Activated CD4-positive, alpha-beta T cell treated with anti-CD3 and anti-CD28 coated beads for 24 hours (primary cell): ENCODE measurements around the gene PPP2R5C.
"Not testable (repeated sequence)": the region's sequence is repeated elsewhere in the genome, so short reads cannot be mapped to it uniquely, and the experiment has no call there.

ENCODE experiments used
- DNase-seq, 2 donors: peaks; one replicate each; pipeline ENCODE4 v3.0.0-alpha.2; 2020; ENCODE audit warnings: low read depth in 2 of 2

PPP2R5C gene

DNA sequence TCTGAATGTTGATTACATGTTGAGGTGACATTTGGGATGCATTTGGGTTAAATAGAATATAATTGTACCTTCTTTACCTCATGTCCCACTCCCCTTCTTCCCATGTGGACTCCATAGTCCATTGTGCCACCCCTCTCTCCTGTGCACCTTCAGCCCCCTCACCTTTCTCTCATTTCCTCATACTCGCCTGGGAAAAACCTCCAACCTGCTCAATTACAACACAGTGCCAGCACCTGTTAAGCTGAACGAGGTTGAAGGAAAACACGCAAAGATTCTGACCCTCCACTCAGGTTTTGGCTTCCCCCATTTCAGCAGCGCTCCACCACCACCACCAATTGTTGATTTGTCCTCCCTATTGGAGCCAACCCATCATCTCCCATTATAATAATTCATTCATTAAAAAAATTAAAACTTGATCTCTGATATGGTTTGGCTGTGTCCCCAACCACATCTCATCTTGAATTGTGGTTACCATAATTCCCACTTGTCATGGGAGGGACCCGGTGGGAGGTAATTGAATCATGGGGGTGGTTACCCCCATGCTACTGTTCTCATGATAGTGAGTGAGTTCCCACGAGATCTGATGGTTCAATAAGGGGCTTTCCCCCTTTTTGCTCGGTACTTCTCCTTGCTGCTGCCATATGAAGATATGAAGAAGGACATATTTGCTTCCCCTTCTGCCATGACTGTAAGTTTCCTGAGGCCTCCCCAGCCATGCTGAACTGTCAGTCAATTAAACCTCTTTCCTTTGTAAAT is 33.7 kb upstream of the PPP2R5C start:
- no peak for DNase-seq

DNA sequence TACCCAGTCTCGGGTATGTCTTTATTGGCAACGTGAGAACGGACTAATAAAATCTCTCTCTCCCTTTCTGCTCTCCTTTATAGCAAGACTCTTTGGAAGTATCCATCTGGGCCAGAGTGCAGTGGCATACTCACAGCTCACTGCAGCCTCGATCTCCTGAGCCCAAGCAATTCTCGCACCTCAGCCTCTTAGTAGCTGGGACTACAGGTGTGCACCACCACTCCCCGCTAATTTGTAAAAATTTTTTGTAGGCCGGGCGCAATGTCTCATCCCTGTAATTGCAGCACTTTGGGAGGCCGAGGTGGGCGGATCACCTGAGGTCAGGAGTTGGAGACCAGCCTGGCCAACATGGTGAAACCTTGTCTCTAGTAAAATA is 33.2 kb upstream of the PPP2R5C start:
- DNase-seq = no peak

DNA sequence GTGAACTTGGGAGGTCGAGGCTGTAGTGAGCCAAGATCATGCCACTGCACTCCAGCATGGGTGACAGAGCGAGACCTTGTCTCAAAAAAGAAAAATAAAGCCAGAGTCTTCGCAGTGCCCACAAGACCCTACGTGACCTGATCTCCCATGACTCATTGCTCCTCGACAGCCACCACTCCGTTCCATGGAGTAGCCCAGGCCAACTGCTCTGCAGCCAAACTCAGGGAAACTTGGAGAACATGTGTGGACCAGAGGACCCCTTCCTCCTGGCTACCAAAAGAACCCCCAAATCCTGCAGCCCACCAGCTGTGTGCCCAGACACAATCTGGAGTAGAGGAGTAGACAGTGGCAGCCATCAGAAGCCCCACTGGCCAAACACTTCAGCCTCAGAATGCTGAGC is 32.1 kb upstream of the PPP2R5C start:
- DNase-seq = no peak

DNA sequence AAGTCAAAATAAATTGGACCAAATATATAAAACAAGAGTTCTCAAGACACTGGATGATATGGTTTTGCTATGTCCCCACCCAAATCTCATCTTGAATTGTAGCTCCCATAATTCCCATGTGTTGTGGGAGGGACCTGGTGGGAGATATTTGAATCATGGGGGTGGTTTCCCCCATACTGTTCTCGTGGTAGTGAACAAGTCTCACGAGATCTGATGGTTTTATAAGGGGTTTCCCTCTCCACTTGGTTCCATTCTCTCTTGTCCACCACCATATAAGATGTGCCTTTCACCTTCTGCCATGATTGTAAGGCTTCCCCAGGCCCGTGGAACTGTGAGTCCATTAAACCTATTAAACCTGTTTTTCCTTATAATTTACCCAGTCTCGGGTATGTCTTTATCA is 31.4 kb upstream of the PPP2R5C start:
- not testable (repeated sequence) for DNase-seq

DNA sequence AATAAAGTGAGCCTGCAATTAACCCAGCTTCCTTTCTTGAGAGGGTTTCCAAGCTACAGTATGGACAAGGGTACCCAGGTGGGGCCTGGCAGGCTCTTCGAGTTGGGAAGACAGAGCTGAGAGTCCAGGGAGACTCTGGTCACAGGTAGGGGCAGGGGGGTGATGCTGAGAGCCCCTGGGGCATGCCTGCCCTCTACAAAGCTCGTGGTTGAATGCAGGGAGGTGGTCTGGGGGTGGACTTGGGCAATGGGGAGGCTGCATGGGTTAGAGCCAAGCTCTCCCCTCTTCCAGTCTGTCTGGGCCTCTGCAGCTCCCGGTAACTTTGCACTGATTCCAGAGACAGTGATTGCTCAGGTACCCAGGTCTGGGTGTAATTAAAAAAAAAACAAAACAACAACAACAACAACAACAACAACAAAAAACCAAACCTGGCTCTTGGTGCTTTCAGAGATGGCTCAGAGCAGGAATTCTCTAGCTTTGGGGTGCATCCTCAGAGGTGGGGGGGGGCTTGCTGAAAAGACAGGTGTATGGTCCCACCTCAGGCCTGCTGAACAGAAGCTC is 30.8 kb upstream of the PPP2R5C start:
- no peak for DNase-seq

DNA sequence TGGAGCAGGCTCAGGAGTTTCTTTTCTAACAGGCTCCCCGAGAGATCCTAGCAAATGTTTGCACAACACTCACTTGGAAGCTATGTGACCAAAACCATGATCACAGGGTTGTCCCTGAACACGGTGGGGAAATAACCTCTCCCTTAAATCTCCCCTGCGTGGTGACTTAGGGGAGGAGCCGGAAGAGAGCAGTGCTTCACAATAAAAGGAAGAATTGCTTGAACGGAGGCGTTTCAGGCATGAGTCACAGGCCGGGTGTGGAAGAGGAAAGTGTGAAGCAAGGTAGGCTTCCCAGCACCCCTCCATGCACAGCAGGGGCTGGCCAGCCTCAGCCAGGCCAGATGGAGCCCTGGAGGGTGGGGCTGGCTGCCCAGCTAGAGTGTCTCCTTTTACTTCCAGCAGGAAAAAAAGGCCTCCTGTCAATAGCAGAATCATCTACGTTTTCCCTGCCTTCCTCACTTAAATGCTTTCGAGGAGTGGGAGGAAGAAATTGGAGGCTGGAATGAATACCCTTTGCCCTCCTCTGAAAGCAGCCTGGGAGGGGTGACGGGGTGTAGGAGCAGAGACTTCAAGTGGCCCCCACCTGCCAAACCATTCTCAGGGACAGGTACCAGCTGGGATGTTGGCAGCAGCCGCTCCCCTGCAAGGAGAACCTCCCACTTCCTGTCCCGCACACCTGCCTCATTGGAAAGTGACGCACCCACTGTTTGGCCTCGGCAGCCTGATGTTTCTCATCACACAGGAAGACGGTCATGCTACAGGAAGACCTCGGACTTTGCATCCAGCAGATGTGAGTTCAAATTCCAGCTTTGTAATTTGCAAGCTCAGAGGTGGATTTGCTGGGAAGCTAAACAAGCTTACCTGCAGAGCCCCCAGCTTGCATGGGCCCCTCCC is 30.1 kb upstream of the PPP2R5C start:
- peak; percentile 74 to 82 for DNase-seq

DNA sequence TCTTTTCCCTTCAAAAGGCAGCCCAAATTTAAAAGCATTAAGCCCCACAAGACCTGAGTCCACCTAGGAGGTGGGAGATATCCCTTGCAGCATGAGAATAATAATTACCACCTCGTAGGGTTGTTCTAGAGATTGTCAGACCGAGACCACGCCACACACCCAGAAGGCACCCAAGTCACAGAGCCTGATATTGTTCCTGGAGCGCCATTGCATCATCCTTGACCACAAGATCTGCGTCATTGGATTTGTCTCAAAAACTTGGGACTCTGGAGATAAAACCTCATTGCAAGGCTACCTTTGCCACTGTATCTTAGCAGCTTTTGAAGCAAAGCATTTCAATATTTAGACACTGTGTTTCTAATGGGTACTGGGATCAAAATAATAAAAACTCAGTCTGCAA is 29.4 kb upstream of the PPP2R5C start:
- no peak for DNase-seq

DNA sequence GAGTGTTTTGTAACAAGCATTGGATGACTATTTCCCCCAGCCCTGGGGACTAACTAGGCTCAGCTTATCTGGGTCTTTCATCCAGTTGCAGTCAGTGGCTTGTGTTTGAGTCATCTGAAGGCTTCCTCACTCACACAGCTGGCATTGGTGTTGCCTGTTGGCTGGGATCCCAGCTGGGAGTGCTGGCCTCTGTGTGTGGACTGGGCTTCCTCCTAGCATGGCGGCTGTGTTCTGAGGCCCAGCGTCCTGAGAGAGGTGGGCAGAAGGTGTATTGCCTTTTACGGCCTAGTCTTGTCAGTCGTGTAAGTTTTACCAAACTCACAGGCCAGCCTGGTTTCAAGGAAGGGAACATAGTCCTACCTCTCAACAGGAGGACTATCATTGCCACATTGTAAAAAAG is 28.3 kb upstream of the PPP2R5C start:
- DNase-seq = no peak

DNA sequence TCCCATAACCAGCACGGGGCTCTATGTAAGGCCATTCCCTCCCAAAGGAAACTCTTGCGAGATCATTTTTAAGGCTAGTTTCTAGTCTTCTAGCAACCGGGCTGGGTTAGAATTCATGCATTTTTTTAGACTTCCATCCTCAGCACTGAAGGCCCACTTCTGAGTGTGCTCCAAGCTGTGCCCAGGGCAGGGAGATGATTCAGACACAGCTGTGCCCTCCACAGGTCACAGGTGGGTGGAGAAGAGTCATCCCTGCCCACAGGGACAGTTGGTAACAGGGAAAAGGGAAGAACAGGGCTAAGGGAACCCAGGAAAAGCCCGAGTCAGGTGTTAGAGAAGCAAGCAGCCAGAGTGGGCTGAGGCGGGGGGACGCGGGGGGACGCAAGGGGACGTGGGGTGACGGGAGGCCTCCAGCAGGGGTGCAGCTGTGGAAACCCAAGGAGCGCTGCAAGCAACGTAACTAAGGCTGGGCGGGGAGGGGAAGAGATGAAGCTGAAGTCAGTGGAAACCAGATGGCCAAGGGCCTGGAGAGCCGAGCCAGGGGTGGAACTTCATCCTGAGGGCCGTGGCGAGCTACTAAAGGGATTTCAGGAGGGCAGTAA is 27.2 kb upstream of the PPP2R5C start:
- no peak for DNase-seq

DNA sequence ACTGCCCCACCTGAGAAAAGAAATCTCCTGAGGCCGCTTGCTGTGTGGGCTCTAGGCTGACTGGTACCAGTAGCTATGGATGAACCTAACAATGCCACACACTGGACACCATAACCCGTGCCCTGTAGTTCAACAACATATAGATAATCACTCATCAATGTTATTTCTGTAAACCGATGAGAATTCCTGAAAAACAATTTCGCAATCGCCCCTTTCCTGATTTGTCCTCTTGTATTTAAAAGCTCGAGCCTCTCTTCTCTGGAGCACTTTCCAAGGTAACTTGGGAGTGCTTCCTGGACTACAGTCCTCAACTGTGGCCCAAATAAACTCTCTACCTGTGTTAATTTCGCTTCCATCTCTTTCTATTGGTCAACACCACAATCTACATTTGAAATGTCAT is 26.1 kb upstream of the PPP2R5C start:
- DNase-seq = no peak

DNA sequence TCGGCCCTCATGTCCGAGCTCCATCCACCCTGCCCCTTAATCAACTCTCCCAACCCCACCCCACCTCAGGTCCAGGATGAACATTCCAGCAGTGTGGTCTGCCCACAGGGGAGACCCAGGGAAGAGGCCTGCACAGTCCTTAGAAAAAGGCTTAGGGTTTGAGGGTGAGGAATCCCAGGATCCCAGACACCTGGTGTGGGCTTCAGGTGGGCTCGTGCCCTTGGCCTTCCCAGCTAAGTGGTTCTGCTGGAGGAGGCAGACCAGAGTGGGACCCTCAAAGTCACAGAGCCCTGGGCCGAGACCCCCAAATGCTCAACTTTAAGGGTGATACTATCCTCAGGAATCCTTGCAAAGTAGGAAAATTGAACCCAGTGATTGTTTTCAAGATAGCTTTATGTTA is 25.4 kb upstream of the PPP2R5C start:
- DNase-seq = no peak

DNA sequence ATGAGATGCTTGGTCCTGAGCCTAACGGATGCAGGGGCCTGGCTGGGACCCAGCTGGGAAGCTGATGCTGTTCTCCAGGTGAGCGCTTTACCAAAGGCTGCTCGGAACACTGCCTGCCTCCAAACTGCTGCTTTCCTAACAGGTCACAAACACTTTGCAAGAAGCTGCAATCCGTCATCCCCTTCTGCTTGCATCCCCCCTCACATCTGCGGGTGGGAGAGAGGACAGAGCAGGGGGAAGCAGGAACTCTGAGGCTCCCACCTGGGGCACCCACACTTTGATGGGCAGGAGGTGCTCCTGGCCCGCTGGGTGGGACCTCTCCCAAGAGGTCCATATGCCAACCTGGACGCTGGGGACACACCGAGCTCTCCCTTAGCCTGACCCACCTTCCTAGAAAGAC is 24.9 kb upstream of the PPP2R5C start:
- DNase-seq = no peak

DNA sequence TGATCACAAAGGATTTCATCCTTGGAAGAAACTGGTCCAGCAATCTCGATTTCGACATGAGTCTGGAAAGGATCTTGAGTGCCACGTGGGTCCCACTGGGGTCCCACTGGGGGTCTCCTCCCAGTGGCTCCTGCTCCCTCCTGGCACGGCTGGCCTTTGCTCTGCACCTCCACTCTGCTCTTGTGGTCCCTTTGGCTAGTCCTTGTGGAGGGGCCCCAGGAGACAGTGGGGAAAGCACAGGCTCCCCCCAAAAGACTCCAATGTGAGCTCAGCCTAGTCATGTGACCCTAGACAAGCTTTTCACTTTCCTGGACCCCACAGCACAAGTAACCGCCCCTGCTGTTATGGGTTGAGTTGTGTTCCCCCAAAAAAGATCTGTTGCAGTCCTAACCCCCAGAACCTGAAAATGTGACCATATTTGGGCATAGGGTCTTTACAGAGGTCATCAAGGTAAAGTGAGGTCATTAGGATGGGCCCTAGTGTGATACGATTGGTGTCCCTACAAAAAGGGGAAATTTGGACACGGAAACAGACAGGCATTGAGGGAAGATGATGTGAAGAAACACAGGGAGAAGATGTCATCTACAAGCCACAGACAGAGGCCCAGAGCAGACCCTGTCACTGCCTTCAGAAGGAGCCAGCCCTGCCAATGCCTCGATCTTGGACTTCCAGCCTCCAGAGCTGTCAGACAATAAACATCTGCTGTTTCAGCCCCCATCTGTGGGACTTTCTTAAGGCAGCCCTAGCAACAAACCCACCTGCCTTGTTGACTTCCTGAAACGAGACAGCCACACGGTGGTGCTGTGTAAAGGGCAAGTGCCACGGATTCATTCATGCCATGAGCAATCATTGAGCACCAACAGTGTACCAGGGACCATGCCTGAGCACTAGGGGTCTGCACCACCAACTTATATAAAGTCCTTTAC is 23.8 kb upstream of the PPP2R5C start:
- no peak for DNase-seq

DNA sequence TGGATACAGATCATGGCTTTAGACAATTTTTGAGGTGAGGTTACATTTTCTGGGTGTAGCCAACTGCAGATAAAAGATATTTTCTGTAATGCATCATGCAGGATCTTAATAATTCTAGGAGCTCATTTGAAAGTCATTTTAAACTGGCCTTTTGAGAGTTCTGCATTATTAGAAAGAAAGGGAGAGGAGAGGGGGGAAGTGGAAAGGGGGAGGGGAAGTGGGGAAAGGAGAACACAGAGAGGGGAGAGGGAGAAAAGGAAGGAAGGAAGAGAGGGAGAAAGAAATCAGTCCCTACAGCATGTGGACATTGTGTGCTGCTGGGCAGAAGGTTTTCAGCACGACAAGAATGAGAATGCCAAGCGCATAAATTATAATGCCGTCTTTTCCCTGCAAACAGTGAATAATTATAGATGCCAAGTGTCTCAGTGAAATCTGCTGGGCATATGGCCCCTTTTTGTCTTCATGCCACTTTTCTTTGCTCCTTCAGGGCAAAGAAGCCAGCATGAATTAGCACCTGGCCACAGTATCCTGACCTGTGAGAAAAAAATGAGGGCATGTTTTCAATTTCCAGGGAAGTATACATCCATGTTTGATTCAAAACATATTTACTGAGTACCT is 22.7 kb upstream of the PPP2R5C start:
- no peak for DNase-seq

DNA sequence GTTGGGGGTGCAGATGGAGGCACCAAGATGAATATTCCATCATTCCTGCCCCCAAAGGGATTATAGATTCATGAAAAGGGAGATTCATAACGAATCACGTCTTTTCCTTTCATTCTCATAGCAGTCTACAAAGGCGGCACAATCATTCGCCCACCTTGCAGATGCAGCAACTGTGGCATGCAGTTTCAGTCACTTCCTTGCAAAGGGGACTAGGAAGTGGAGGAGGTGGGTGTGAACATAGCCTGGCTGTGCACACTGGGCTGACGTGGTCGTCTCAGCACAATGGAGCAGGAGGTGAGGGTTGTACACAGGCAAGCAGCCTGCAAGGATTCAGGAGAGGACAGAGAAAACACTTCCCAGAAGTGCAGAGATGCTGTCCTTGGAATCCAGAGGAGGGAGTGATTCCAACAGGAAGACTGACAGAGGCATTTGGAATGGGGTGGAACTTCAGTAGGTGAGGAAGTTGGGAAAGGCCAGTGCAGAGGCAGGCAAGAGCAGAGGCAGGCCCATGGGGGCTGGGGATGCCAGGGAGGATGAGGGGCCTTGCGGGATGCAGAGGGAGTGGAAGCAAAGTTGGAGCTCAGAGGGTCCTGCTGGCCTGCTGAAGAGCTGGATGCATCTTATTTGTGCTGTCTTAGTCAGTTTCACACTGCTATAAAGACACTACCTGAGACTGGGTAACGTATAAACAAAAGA is 21.9 kb upstream of the PPP2R5C start:
- DNase-seq = no peak

DNA sequence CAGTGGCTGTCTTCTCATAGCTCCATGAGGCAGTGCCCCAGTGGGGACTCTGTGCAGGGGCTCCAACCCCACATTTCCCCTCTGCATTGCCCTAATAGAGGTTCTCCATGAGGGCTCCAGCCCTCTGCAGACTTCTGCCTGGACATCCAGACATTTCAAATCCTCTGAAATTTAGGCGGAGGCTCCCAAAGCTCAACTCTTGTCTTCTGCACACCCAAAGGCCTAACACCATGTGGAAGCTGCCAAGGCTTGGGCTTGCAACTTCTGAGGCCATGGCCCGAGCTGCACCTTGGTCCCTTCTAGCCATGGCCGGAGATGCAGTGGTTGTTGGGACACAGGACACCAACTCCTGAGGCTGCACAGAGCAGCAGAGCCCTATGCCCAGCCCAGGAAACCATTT is 20.5 kb upstream of the PPP2R5C start:
- no peak for DNase-seq

DNA sequence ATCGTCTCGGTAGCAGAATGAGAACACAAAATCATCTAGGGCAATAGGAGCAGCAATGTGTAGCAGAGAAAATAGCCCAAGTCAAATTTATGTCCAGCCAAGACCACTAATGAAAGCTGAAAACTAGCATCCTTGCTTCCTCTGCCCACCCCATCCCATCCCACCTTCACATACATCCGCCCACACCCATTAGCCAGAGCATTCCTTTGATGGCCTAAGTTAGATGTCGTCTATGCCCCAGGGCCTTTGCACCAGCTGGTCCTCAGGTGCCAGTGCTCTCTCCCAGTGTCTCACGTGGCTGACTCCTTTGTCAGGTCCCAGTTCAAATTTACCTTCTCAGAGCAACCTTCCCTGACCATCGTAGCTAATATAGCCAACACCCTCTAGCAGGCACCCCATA is 17.8 kb upstream of the PPP2R5C start:
- DNase-seq = no peak

DNA sequence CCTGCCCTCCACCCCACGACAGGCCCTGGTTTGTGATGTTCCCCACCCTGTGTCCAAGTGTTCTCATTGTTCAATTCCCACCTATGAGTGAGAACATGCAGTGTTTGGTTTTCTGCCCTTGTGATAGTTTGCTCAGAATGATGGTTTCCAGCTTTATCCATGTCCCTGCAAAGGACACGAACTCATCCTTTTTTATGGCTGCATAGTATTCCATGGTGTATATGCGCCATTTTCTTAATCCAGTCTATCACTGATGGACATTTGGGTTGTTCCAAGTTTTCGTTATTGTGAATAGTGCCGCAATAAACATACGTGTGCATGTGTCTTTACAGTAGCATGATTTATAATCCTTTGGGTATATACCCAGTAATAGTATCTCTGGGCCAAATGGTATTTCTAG is 17.1 kb upstream of the PPP2R5C start:
- not testable (repeated sequence) for DNase-seq

DNA sequence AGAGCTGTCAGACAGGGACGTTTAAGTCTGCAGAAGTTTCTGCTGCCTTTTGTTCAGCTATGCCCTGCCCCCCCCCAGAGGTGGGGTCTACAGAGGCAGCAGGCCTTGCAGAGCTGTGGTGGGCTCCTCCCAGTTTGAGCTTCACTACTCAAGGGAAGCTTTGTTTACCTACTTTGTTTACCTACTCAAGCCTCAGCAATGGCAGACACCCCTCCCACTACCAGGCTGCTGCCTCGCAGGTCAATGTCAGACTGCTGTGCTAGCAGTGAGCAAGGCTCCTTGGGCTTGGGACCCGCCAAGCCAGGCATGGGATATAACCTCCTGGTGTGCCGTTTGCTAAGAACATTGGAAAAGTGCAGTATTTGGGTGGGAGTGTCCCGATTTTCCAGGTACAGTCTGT is 11.8 kb upstream of the PPP2R5C start:
- not testable (repeated sequence) for DNase-seq

DNA sequence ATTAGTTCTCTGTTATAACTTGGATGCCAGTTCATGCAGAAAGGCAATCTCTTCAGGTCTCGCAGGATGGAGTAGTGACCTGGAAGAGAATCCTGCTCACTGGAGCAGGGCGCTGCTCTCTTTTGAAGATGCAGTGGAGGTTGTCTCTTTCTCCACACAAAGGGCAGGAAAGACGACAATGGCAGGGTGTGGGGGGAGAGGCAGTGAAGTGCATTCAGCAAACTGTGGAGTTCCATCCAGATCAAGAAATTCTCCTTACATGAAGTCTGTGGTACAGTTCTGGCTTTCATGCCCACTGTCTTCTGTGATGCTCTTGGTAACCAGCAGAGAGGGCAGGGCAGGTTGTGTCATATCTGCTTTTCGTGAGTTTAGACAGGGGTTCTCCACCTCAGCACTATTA is 6.6 kb upstream of the PPP2R5C start:
- DNase-seq = no peak
